Measurements from ENCODE around the gene CACNB4. TPM values are rescaled to one million over a fixed set of nuclear protein-coding genes. Genes with fewer than 3 reads are reported as not detected.

Gene CACNB4
- total RNA-seq, 4 donors from 2014 or later: 0.20 to 1.6 (median 0.90) TPM

DNA sequence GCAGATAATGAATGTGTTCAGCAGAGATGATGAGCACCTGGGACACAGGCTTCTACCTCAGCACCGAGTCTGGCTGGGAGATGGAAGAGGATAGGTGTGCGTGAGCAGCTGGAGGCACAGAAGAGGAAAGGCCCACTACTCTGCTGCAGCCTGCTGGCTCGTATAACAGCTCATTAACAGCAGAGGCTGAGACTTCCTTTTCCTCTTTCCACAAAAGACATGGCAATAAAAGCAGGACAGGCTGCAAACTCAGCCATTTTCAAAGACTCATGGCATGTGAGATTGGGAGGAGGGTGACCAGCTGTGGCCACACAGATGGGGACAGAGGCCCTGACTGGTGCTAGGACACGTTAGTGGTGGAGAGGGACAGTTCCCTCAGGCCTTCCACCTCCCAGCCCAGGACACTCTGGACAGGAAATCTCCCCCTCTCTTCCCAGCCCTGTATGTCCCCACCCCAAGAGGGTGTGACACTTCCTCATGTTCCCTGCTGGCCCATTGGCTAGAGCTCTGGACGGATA is 60.3 kb downstream of the CACNB4 start:
- in situ Hi-C loops (cut with MboI; ENCODE audit: low pct_ligation_motif_present in 1 of 4, low pct_unique_long_range_greater_than_20kb in 1 of 4, low sequenced_read_pairs in 3 of 4): loop anchor here (25.0 kb wide), 2 partner anchors 124 to 599 kb away; no protein-coding TSS in a partner anchor
- intact Hi-C loops (cut with DNase I; ENCODE audit: low total_unique reads): no loop called here
- H3K4me3 ChIP-seq: no peak overlapping the region
- H3K27ac ChIP-seq: peak overlapping the region; percentile 19 to 61 (median 41)
- DNase-seq: peak; percentile 40
- TF ChIP-seq, protein P1, sequence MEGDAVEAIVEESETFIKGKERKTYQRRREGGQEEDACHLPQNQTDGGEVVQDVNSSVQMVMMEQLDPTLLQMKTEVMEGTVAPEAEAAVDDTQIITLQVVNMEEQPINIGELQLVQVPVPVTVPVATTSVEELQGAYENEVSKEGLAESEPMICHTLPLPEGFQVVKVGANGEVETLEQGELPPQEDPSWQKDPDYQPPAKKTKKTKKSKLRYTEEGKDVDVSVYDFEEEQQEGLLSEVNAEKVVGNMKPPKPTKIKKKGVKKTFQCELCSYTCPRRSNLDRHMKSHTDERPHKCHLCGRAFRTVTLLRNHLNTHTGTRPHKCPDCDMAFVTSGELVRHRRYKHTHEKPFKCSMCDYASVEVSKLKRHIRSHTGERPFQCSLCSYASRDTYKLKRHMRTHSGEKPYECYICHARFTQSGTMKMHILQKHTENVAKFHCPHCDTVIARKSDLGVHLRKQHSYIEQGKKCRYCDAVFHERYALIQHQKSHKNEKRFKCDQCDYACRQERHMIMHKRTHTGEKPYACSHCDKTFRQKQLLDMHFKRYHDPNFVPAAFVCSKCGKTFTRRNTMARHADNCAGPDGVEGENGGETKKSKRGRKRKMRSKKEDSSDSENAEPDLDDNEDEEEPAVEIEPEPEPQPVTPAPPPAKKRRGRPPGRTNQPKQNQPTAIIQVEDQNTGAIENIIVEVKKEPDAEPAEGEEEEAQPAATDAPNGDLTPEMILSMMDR (IDR thresholded peaks at IDR 0.05): no peak
- peak in 1 of 3 donors; percentile 29 for TF ChIP-seq POLR2AphosphoS5 (IDR thresholded peaks at IDR 0.05)
- H3K4me1 ChIP-seq: peaks cover 5 to 23% (median 13%) of the 10 kb centered on the region in 4 donors
- H3K36me3 ChIP-seq: no peaks in the 10 kb centered on the region
- WGBS, 2 donors (ENCODE audit: low coverage in 1 of 2): 50 to 51% methylated on average over 1 to 5 of the region's 5 CpGs
- no peaks in the 10 kb centered on the region for H3K27me3 ChIP-seq
- no peaks in the 10 kb centered on the region for H3K9me3 ChIP-seq

DNA sequence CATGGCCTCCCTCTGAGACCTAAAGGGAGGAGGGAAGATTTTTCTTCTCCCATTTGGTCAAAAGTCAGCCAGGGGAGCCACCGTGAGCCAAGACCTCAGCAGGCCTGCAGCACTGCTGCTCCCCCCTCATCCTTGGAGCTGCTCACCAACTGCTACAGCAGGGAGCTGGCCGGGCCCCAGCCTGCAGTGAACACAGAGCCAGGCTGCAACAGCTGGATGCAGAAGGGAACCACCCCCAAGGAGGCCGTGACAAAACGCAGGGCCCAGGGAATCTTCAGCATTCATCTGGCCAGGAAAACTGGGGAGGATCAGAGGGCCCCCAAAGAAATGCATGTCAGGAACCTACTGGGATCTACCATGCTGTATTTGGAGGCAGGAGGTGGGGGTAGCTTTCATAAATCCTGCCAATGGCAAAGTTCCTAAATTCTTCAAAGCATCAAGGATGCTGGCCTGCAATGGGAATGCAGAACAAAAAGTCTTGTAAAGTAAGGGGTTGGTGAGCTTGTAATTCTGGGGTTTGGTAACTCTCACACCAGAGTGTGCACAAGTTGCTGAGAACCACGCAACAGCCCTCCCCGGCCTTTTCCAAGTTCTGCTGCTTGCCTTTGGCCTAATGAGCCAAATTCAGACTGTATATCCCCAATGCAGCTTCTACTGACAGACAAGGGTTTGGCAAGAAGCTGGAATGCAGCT is 61.0 kb downstream of the CACNB4 start:
- peak; percentile 34 for DNase-seq
- Histone ChIP-seq H3K4me1 (peaks cover 5 to 23% (median 13%) of the 10 kb centered on the region in 4 donors), H3K27me3 (no peaks in the 10 kb centered on the region), H3K36me3 (no peaks in the 10 kb centered on the region), H3K9me3 (no peaks in the 10 kb centered on the region), H3K27ac (peak overlapping the region; percentile 19 to 61 (median 41)), H3K4me3 (no peak overlapping the region)
- intact Hi-C loops (cut with DNase I; ENCODE audit: low total_unique reads) (no loop called here), in situ Hi-C loops (cut with MboI; ENCODE audit: low pct_ligation_motif_present in 1 of 4, low pct_unique_long_range_greater_than_20kb in 1 of 4, low sequenced_read_pairs in 3 of 4) (loop anchor here (25.0 kb wide), 2 partner anchors 124 to 599 kb away; no protein-coding TSS in a partner anchor)
- WGBS, 2 donors (ENCODE audit: low coverage in 1 of 2): 64 to 73% methylated on average over 3 to 6 of the region's 6 CpGs
- TF ChIP-seq EP300 (IDR thresholded peaks at IDR 0.05; ENCODE audit: low read depth) (no peak), POLR2AphosphoS5 (IDR thresholded peaks at IDR 0.05) (no peak), POLR2A (IDR thresholded peaks at IDR 0.05) (no peak)
- TF ChIP-seq, protein P1 (IDR thresholded peaks at IDR 0.05): no peak

DNA sequence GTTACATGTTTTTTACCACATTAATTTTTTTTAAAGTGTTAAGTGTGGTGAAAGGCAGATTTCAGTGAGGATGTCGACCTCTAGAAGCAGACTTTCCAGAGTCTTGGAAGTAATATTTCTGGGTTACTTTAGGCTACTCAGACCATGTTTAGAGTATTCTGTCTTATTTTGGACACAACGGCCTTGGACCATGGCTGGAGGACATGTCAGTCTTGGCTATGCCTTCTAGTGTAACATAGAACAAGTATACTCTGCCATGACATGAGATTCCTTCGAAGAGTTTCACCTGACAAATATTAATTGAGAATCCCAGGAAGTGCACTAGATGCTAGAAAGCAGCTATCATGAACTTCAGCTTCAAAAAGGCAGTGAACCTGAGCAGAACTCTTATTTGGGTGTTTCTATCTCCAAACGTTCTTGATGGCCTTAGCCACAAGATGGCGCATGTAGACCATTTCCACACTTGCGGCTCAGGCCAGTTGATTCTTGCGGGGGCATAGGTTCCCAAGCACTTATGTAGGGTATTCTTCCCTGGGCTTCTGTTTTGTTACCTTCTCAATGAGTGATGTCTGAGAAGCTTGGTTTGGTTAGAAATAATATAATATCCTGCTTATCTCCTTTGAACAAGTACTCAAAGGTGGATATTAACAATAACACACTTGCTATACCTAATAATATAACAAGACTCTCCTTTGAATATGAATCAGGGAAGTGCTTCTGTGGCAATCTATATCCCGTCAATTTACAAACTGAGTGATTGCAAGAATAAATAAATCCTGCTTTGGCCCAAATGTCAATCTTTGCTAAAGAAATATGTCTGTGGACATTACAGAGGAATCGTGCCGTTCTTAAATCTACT is 62.0 kb downstream of the CACNB4 start:
- no peaks in the 10 kb centered on the region for H3K36me3 ChIP-seq
- peak overlapping the region in 1 of 4 donors; percentile 55 for H3K27ac ChIP-seq
- no peak overlapping the region for H3K4me3 ChIP-seq
- peak; percentile 66 for DNase-seq
- 36 to 70% methylated on average over 5 to 10 of the region's 10 CpGs for WGBS, 2 donors (ENCODE audit: low coverage in 1 of 2)
- TF ChIP-seq, protein P1 (IDR thresholded peaks at IDR 0.05): peak; percentile 42 to 78 (median 69)
- no peak for TF ChIP-seq POLR2A (IDR thresholded peaks at IDR 0.05)
- intact Hi-C loops (cut with DNase I; ENCODE audit: low total_unique reads) (no loop called here), in situ Hi-C loops (cut with MboI; ENCODE audit: low pct_ligation_motif_present in 1 of 4, low pct_unique_long_range_greater_than_20kb in 1 of 4, low sequenced_read_pairs in 3 of 4) (loop anchor here (25.0 kb wide), 2 partner anchors 125 to 600 kb away; no protein-coding TSS in a partner anchor)
- H3K4me1 ChIP-seq: peaks cover 5 to 23% (median 13%) of the 10 kb centered on the region in 4 donors
- no peaks in the 10 kb centered on the region for H3K27me3 ChIP-seq
- H3K9me3 ChIP-seq: no peaks in the 10 kb centered on the region

DNA sequence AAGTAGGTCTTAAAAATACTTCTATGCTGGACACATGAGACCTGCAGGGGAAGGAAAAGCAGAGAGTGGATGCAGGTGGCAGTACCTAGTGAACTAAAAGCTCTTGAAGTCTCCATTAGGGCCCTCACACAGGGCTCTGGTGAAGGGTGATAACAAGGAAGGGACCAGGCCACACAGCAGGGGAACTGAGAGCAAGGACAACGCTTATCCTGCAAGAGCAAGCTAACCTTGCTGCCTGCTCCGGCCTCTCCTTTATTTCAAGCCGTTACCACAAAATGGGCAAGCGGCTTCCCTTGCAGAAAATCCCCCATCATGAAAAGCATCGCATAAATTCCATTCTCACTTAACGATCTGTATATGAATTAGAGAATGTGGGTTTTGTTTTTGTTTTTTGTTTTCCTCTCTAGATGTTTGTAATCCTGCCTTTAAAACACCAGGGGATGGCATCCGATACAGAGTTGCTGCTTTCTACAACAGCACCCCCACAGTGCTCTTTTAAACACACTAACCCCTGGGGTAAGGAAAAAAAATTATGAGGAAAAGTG is 64.5 kb downstream of the CACNB4 start:
- H3K9me3 ChIP-seq: no peaks in the 10 kb centered on the region
- TF ChIP-seq POLR2AphosphoS5 (IDR thresholded peaks at IDR 0.05) (no peak), POLR2A (IDR thresholded peaks at IDR 0.05) (no peak), EP300 (IDR thresholded peaks at IDR 0.05; ENCODE audit: low read depth) (no peak)
- TF ChIP-seq, protein P1 (IDR thresholded peaks at IDR 0.05): no peak
- DNase-seq: no peak
- intact Hi-C loops (cut with DNase I; ENCODE audit: low total_unique reads): loop anchor here (5.0 kb wide), 1 partner anchor 1488 kb away; no protein-coding TSS in a partner anchor
- in situ Hi-C loops (cut with MboI; ENCODE audit: low pct_ligation_motif_present in 1 of 4, low pct_unique_long_range_greater_than_20kb in 1 of 4, low sequenced_read_pairs in 3 of 4): loop anchor here (25.0 kb wide), 2 partner anchors 128 to 603 kb away; no protein-coding TSS in a partner anchor
- H3K4me1 ChIP-seq: peaks cover 5 to 23% (median 13%) of the 10 kb centered on the region in 4 donors
- H3K27ac ChIP-seq: no peak overlapping the region
- H3K4me3 ChIP-seq: no peak overlapping the region
- H3K27me3 ChIP-seq: no peaks in the 10 kb centered on the region
- WGBS, 2 donors (ENCODE audit: low coverage in 1 of 2): 67 to 90% methylated on average over 2 to 7 of the region's 7 CpGs
- no peaks in the 10 kb centered on the region for H3K36me3 ChIP-seq
